IPS DF 4.7 (cell line): ENCODE results near the gene PPP2R2C.

Experiments
- DNase-seq: peaks from one replicate; pipeline ENCODE4 v3.0.0-alpha.2; 2013; ENCODE audit warnings: low spot score; ENCODE audit errors: extremely low read depth

Gene PPP2R2C

GRCh38 chr4:6383009-6383404 lies 89.4 kb downstream of the PPP2R2C start:
- no peak for DNase-seq

- no peak for DNase-seq
These were observed 90.8 kb downstream of the PPP2R2C start for GRCh38 chr4:6381571-6382123.

GRCh38 chr4:6380746-6381410 lies 91.5 kb downstream of the PPP2R2C start:
- DNase-seq = no peak

- DNase-seq = no peak
These were observed 92.4 kb downstream of the PPP2R2C start for GRCh38 chr4:6379767-6380745.

- no peak for DNase-seq
These were observed 93.6 kb downstream of the PPP2R2C start for GRCh38 chr4:6378493-6379445.

GRCh38 chr4:6377626-6378492 lies 94.6 kb downstream of the PPP2R2C start:
- no peak for DNase-seq

GRCh38 chr4:6375620-6376295 lies 96.7 kb downstream of the PPP2R2C start:
- no peak for DNase-seq

- DNase-seq = no peak
These were observed 97.8 kb downstream of the PPP2R2C start for GRCh38 chr4:6374575-6374974.

GRCh38 chr4:6373541-6374410 lies 98.6 kb downstream of the PPP2R2C start:
- DNase-seq = no peak

GRCh38 chr4:6372649-6373525 lies 99.5 kb downstream of the PPP2R2C start:
- DNase-seq = no peak

- DNase-seq = no peak
These were observed 100.6 kb downstream of the PPP2R2C start for GRCh38 chr4:6371812-6372211.

- no peak for DNase-seq
These were observed 101.1 kb downstream of the PPP2R2C start for GRCh38 chr4:6371271-6371670.

GRCh38 chr4:6369924-6370645 lies 102.3 kb downstream of the PPP2R2C start:
- no peak for DNase-seq

GRCh38 chr4:6369511-6369910 lies 102.9 kb downstream of the PPP2R2C start:
- DNase-seq = no peak

- DNase-seq = no peak
These were observed 103.4 kb downstream of the PPP2R2C start for GRCh38 chr4:6369035-6369434.

GRCh38 chr4:6368601-6369000 lies 103.8 kb downstream of the PPP2R2C start:
- DNase-seq = no peak

GRCh38 chr4:6368096-6368495 lies 104.3 kb downstream of the PPP2R2C start:
- no peak for DNase-seq
